Adrenal gland (tissue), 5 donors: Measurements from ENCODE around the gene SOX8.

Experiments
- POLR2A ChIP-seq, 2 donors: fragments of 450-650 bp; IDR thresholded peaks; one replicate each; pipeline ENCODE4 v1.6.1; 2017; ENCODE audit warnings: antibody characterized with exemption in 2 of 2, mild to moderate bottlenecking in 2 of 2, moderate library complexity in 1 of 2
- TF ChIP-seq, protein P1 (sequence below), 6 experiments: fragments of 450-650 bp in 4 of 6; fragments of 200-600 bp in 2 of 6; sonication (generic) in 1 of 6; IDR thresholded peaks; 1 replicate in 5 of 6; 2 replicates in 1 of 6; pipeline versions ENCODE4 v1.5.1 to v1.8.0; 2016 to 2021; ENCODE audit warnings: antibody characterized with exemption in 6 of 6, mild to moderate bottlenecking in 2 of 6, moderate library complexity in 1 of 6
- donor health status: DM: no; HTN: no; CAD: no.

DNA sequence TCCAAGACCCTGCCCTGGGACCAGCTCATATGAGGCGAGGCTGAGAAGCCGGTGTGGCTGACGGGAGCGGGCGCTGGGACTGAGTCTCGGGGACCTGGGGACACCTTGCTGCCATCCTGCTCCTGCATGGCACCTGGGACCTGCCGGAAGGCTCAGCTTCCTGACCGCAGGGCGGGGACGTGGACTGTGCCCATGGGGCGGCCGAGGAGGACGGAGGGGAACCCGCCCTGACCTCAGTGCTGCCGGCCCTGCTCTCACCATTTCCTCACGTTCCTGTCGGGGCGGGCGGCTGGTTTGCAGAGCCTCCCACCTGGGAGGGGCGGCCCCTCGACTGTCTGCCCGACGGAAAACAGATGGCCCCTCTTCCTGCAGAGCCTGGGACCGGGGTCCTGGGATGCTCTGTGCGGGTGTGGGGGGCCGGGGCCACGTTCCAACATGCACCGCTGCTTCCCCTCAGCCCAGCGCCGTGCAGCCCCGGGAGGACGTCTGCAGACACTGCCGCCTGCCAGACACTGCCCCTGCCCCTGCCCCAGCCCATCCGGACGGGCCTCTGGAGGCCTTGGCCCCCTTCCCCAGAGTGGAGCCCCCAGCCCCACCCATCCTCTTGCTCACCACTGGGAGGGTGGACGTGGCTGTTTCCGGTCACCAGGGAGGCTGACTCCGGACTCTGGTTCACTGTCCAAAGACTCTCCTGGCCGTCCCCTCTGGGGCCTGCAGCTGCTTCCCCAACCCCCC lies 47.1 kb downstream of the SOX8 start:
- TF ChIP-seq, protein P1, sequence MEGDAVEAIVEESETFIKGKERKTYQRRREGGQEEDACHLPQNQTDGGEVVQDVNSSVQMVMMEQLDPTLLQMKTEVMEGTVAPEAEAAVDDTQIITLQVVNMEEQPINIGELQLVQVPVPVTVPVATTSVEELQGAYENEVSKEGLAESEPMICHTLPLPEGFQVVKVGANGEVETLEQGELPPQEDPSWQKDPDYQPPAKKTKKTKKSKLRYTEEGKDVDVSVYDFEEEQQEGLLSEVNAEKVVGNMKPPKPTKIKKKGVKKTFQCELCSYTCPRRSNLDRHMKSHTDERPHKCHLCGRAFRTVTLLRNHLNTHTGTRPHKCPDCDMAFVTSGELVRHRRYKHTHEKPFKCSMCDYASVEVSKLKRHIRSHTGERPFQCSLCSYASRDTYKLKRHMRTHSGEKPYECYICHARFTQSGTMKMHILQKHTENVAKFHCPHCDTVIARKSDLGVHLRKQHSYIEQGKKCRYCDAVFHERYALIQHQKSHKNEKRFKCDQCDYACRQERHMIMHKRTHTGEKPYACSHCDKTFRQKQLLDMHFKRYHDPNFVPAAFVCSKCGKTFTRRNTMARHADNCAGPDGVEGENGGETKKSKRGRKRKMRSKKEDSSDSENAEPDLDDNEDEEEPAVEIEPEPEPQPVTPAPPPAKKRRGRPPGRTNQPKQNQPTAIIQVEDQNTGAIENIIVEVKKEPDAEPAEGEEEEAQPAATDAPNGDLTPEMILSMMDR (IDR thresholded peaks at IDR 0.05): no peak
- TF ChIP-seq POLR2A (IDR thresholded peaks at IDR 0.05): no peak
